HCT116 (cell line): ENCODE measurements around the gene PTX4. TPM values are rescaled to one million over a fixed set of nuclear protein-coding genes. Genes with fewer than 3 reads are reported as not detected.

Experiments
- ATAC-seq: fragments of 200-7000 bp; cut with Tn5 transposase; 2 replicates; pipeline ENCODE4 v1.9.1; 2020; ENCODE audit warnings: mild to moderate bottlenecking, moderate library complexity
- BruUV-seq: library from RNA; stranded (reverse); fragments of 400-500 nt; replicated peaks from 2 replicates; lab custom pipeline; 2021; lab: Mats Ljungman, UMichigan
- CTCF ChIA-PET: fragments of 300-600 bp; sonication (Branson Sonifier 250); formaldehyde crosslinking; loops from one replicate; lab custom pipeline; 2021; ENCODE audit warnings: antibody characterized with exemption; lab: Charles Lee
- POLR2A ChIA-PET: fragments of 300-600, 350-600 bp; sonication (Branson Sonifier 250); formaldehyde crosslinking; loops from one replicate; lab custom pipeline; 2021; ENCODE audit warnings: antibody characterized with exemption; lab: Charles Lee
- RAD21 ChIA-PET, 2 experiments: fragments of 300-600 bp; sonication (Branson Sonifier 250); formaldehyde crosslinking; loops; one replicate each; lab custom pipeline; 2023; ENCODE audit warnings: low total read pairs in 2 of 2; ENCODE audit not compliant: uncharacterized antibody in 2 of 2, unreplicated experiment in 2 of 2, low non-redundant PET in 1 of 2; lab: Charles Lee
- DNase-seq: peaks from one replicate; pipeline ENCODE4 v3.0.0-alpha.2; 2010; ENCODE audit warnings: low read depth, low spot score
- H2AFZ ChIP-seq: fragments of 200-600 bp; shearing (Covaris generic), sonication (generic); 2 replicates; pipeline ENCODE4 v1.6.1; 2017; ENCODE audit warnings: low read depth, mixed run types, mixed read lengths, antibody characterized with exemption, low read length; ENCODE audit not compliant: poor library complexity, severe bottlenecking
- H3K27ac ChIP-seq: 2 replicates; pipeline ENCODE4 v1.5.1; 2012; ENCODE audit warnings: low read depth, low read length
- H3K27me3 ChIP-seq: fragments of 200-600 bp; sonication (generic); 2 replicates; pipeline ENCODE4 v1.6.1; 2016; ENCODE audit warnings: mixed run types, low read length, mixed read lengths; ENCODE audit not compliant: insufficient read depth
- H3K36me3 ChIP-seq, 2 experiments: fragments of 200-500 bp in 1 of 2; fragments of 200-600 bp in 1 of 2; sonication (Bioruptor generic) in 1 of 2; sonication (generic) in 1 of 2; 2 replicates each; pipeline versions ENCODE4 v1.5.1 to v1.6.1; 2014 to 2016; ENCODE audit warnings: low read length in 2 of 2, inconsistent platforms in 1 of 2, mixed read lengths in 1 of 2, mixed run types in 1 of 2; ENCODE audit not compliant: insufficient read depth in 2 of 2, control insufficient read depth in 1 of 2
- H3K4me1 ChIP-seq, 2 experiments: fragments of 200-600 bp in 1 of 2; sonication (generic) in 1 of 2; 2 replicates each; pipeline versions ENCODE4 v1.5.1 to v1.6.1; 2012 to 2017; ENCODE audit warnings: low read length in 2 of 2, inconsistent platforms in 1 of 2, mild to moderate bottlenecking in 1 of 2, mixed read lengths in 1 of 2, mixed run types in 1 of 2, moderate library complexity in 1 of 2; ENCODE audit not compliant: insufficient read depth in 2 of 2, control insufficient read depth in 1 of 2
- H3K4me2 ChIP-seq: fragments of 200-600 bp; sonication (generic); 2 replicates; pipeline ENCODE4 v1.6.1; 2017; ENCODE audit warnings: mixed run types, low read length, mixed read lengths
- H3K4me3 ChIP-seq, 2 experiments: fragments of 200-600 bp in 1 of 2; sonication (generic) in 1 of 2; replicated peaks in 1 of 2; 2 replicates each; pipeline ENCODE4 v1.5.1; 2011 to 2016; ENCODE audit warnings: low read length in 2 of 2, control low read depth in 1 of 2, low read depth in 1 of 2, mild to moderate bottlenecking in 1 of 2, mixed read lengths in 1 of 2, mixed run types in 1 of 2
- H3K79me2 ChIP-seq: fragments of 200-600 bp; sonication (generic); 2 replicates; pipeline ENCODE4 v1.6.1; 2017; ENCODE audit warnings: mild to moderate bottlenecking, mixed run types, low read length, moderate library complexity, mixed read lengths; ENCODE audit not compliant: insufficient read depth
- H3K9ac ChIP-seq: fragments of 200-600 bp; sonication (generic); 2 replicates; pipeline ENCODE4 v1.6.1; 2016; ENCODE audit warnings: low read length, mixed read lengths
- H3K9me2 ChIP-seq: fragments of 200-600 bp; sonication (generic), shearing (Covaris generic); 2 replicates; pipeline ENCODE4 v1.6.1; 2017; ENCODE audit warnings: mixed run types, mild to moderate bottlenecking, moderate library complexity; ENCODE audit not compliant: insufficient read depth
- H3K9me3 ChIP-seq, 2 experiments: fragments of 200-500 bp in 1 of 2; fragments of 200-600 bp in 1 of 2; sonication (Bioruptor generic) in 1 of 2; sonication (generic) in 1 of 2; 2 replicates each; pipeline ENCODE4 v1.6.1; 2014 to 2017; ENCODE audit warnings: low read length in 2 of 2, mixed read lengths in 2 of 2, inconsistent platforms in 1 of 2, low read depth in 1 of 2, mild to moderate bottlenecking in 1 of 2, mixed run types in 1 of 2, moderate library complexity in 1 of 2; ENCODE audit not compliant: control insufficient read depth in 1 of 2, insufficient read depth in 1 of 2
- H4K20me1 ChIP-seq: fragments of 200-600 bp; sonication (generic), shearing (Covaris generic); 2 replicates; pipeline ENCODE4 v1.6.1; 2017; ENCODE audit warnings: mixed run types, mild to moderate bottlenecking, moderate library complexity; ENCODE audit not compliant: insufficient read depth
- ELF1 ChIP-seq: IDR thresholded peaks from 2 replicates; pipeline ENCODE4 v1.6.1; 2012; ENCODE audit warnings: low read depth, borderline replicate concordance
- EZH2 ChIP-seq: fragments of 200-600 bp; sonication (generic); IDR thresholded peaks from 2 replicates; pipeline ENCODE4 v1.6.1; 2017; ENCODE audit warnings: antibody characterized with exemption, mixed run types
- EZH2phosphoT487 ChIP-seq: fragments of 200-600 bp; IDR thresholded peaks from 2 replicates; pipeline ENCODE4 v1.6.1; 2018; ENCODE audit warnings: antibody characterized with exemption, borderline replicate concordance
- FOSL1 ChIP-seq: IDR thresholded peaks from 2 replicates; pipeline ENCODE4 v1.6.1; 2012; ENCODE audit warnings: low read depth
- POLR2A ChIP-seq: IDR thresholded peaks from 2 replicates; pipeline ENCODE4 v1.7.0; 2011; ENCODE audit warnings: borderline replicate concordance; ENCODE audit not compliant: insufficient read depth, insufficient read length; ENCODE audit errors: extremely low read depth
- REST ChIP-seq: IDR thresholded peaks from 2 replicates; pipeline ENCODE4 v1.6.1; 2012; ENCODE audit warnings: low read depth
- TCF7L2 ChIP-seq: IDR thresholded peaks from 2 replicates; pipeline ENCODE4 v1.7.0; 2011; ENCODE audit warnings: borderline replicate concordance, inconsistent platforms; ENCODE audit not compliant: insufficient read depth, insufficient read length; ENCODE audit errors: extremely low read depth
- ZFX ChIP-seq: fragments of 450-650 bp; IDR thresholded peaks from 2 replicates; pipeline ENCODE4 v1.6.1; 2017
- ZNF274 ChIP-seq: fragments of 200-500 bp; sonication (Bioruptor generic); IDR thresholded peaks from 2 replicates; pipeline ENCODE4 v1.6.1; 2014; ENCODE audit warnings: mild to moderate bottlenecking, low read depth, low read length, inconsistent platforms
- intact Hi-C: fragments of 100-400 bp; cut with micrococcal nuclease; formaldehyde crosslinking; loops from 2 replicates; pipeline ENCODE4 v1.10.0; 2022
- total RNA-seq: library from RNA; stranded (reverse); gene quantifications from one replicate; pipeline ENCODE4 v1.2.1, GENCODE V29; 2021; ENCODE audit not compliant: unreplicated experiment

The PTX4 gene
- total RNA-seq, 1 experiment from 2014 or later = not detected

DNA sequence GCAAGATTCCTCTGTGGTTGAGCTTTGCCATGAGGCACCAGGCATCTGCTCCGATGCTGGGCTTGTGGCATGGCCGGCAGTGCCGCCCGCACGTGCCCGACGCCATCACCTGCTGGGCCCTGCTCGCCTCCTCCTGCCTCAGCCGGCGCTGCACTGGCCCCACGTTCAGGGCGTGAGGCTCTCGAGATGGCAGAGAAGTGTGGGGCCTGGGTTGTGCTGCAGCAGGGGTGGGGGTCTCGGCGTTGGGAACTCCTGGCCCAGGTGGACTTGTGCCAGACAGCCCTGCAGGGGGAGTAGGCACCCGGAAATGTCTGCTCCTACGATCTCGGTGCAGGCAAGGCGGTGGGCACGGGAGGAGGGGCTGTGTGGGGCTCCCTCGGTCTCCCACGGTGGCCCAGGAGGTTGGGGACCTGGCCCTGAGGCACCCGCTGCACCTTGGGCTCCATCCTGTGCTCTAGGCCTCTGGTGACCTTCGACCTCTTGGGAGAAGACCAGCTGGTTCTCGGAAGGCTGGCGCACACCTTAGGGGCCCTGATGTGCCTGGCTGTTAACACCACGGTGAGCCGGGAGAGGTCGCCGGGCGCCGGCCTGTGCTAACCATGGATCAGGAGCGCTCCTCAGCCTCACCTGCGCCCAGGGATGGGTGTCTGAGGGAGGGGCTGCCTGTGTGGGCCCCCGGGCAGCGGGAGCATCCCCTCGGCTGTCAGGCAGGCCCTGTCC lies 17.9 kb upstream of the PTX4 start:
- ChIA-PET POLR2A (no interaction called here), RAD21 (no interaction called here), CTCF (no interaction called here)
- no TSS peak for BruUV-seq
- Histone ChIP-seq H3K4me3 (no peak overlapping the region), H3K36me3 (peaks cover 5 to 14% of the 10 kb centered on the region in 2 experiments; a peak in 3 of 4 replicates), H3K27me3 (no peaks in the 10 kb centered on the region), H4K20me1 (no peaks in the 10 kb centered on the region), H3K9me3 (no peaks in the 10 kb centered on the region), H3K4me2 (no peak overlapping the region), H2AFZ (no peak overlapping the region), H3K9ac (no peak overlapping the region), H3K27ac (no peak overlapping the region), H3K4me1 (no peaks in the 10 kb centered on the region), H3K79me2 (no peaks in the 10 kb centered on the region), H3K9me2 (no peaks in the 10 kb centered on the region)
- TF ChIP-seq FOSL1 (no peak), ZNF274 (no peak), POLR2A (no peak), EZH2 (no peak), ZFX (no peak), TCF7L2 (no peak), ELF1 (no peak)
- no peak for DNase-seq
- intact Hi-C loops = no loop called here
- no peak for ATAC-seq

- Histone ChIP-seq H3K4me2 (no peak overlapping the region), H3K9me2 (no peaks in the 10 kb centered on the region), H3K79me2 (no peaks in the 10 kb centered on the region), H3K9me3 (no peaks in the 10 kb centered on the region), H2AFZ (no peak overlapping the region), H3K27ac (no peak overlapping the region)
- CTCF ChIA-PET = no interaction called here
- POLR2A ChIA-PET = no interaction called here
- DNase-seq = no peak
- ATAC-seq = no peak
- BruUV-seq = no TSS peak
- intact Hi-C loops = no loop called here
- TF ChIP-seq ELF1 (no peak), REST (no peak), EZH2phosphoT487 (no peak), EZH2 (no peak)
- TF ChIP-seq, all 23 proteins: peak for 0
- no peak overlapping the region for H3K9ac ChIP-seq
- RAD21 ChIA-PET = no interaction called here
- H3K4me1 ChIP-seq = no peaks in the 10 kb centered on the region
- H3K4me3 ChIP-seq = no peak overlapping the region
- no peaks in the 10 kb centered on the region for H3K27me3 ChIP-seq
- H4K20me1 ChIP-seq = no peaks in the 10 kb centered on the region
- H3K36me3 ChIP-seq = peaks cover 9 to 21% of the 10 kb centered on the region in 2 experiments; a peak in 3 of 4 replicates
Measured at GRCh38 chr16:1505912-1506311, 17.2 kb upstream of the PTX4 start.
